ENCODE data around the gene NFATC1. TPM values are rescaled to one million over a fixed set of nuclear protein-coding genes. Genes with fewer than 3 reads are reported as not detected.

NFATC1 gene
- total RNA-seq, 4 donors from 2014 or later: 13.9 to 24.3 (median 16.7) TPM

DNA sequence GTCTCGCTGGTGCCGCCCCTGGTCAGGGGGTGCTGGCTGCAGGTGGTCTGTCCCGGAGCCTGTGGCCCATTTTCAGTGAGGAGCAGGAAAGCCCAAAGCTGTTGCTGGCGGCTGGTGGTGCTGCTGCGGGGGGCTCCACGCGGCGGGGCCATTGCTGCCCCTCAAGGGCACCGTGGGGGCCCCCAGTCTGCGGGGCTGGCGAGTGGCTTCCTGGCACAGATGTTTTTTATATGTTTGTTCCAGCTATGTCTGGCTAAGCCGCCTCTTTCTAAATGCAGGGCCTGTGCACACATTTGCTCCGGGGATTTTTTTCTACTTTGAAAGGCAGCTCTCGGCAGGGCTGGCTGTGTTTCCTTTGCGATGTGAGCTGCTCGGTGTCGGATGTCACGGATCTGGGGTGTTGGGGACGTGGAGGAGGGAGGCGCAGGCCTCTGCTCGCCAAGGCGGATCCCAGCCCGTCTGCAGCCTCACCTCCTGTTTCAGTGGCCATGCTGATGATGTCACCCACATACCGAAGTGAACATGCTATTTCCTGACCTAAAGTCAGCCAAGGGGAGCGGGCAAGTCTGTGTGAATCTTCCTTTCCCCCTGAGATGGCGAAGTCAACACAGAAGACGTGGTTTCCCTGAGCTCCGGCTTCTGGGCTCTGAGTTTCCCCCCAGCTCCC lies 171.9 kb downstream of the NFATC1 start:
- peak overlapping the region; percentile 21 for H3K27ac ChIP-seq
- peaks cover 12% of the 10 kb centered on the region for H3K4me1 ChIP-seq
- peak; percentile 54 to 76 for DNase-seq (ENCODE audit: low spot score in 2 of 2)
- H3K9me3 ChIP-seq: no peaks in the 10 kb centered on the region
- WGBS: 21% methylated on average over 24 of the region's 28 CpGs
- TF ChIP-seq, protein P1, sequence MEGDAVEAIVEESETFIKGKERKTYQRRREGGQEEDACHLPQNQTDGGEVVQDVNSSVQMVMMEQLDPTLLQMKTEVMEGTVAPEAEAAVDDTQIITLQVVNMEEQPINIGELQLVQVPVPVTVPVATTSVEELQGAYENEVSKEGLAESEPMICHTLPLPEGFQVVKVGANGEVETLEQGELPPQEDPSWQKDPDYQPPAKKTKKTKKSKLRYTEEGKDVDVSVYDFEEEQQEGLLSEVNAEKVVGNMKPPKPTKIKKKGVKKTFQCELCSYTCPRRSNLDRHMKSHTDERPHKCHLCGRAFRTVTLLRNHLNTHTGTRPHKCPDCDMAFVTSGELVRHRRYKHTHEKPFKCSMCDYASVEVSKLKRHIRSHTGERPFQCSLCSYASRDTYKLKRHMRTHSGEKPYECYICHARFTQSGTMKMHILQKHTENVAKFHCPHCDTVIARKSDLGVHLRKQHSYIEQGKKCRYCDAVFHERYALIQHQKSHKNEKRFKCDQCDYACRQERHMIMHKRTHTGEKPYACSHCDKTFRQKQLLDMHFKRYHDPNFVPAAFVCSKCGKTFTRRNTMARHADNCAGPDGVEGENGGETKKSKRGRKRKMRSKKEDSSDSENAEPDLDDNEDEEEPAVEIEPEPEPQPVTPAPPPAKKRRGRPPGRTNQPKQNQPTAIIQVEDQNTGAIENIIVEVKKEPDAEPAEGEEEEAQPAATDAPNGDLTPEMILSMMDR (IDR thresholded peaks at IDR 0.05): no peak
- no peak for TF ChIP-seq POLR2AphosphoS5 (IDR thresholded peaks at IDR 0.05)
- TF ChIP-seq POLR2A (IDR thresholded peaks at IDR 0.05): no peak
- TF ChIP-seq EP300 (IDR thresholded peaks at IDR 0.05): no peak
- H3K36me3 ChIP-seq: no peaks in the 10 kb centered on the region
- H3K4me3 ChIP-seq: no peak overlapping the region
- no peaks in the 10 kb centered on the region for H3K27me3 ChIP-seq

GRCh38 chr18:79568543-79569205 lies 172.9 kb downstream of the NFATC1 start:
- Histone ChIP-seq H3K9me3 (peaks cover 9% of the 10 kb centered on the region), H3K27ac (no peak overlapping the region), H3K4me3 (no peak overlapping the region), H3K27me3 (no peaks in the 10 kb centered on the region), H3K4me1 (peaks cover 12% of the 10 kb centered on the region), H3K36me3 (no peaks in the 10 kb centered on the region)
- peak; percentile 35 to 53 for DNase-seq (ENCODE audit: low spot score in 2 of 2)
- 63% methylated on average over 10 of the region's 13 CpGs for WGBS
- TF ChIP-seq, protein P1 (IDR thresholded peaks at IDR 0.05): no peak
- no peak for TF ChIP-seq POLR2A (IDR thresholded peaks at IDR 0.05)
- no peak for TF ChIP-seq POLR2AphosphoS5 (IDR thresholded peaks at IDR 0.05)
- TF ChIP-seq EP300 (IDR thresholded peaks at IDR 0.05): no peak

DNA sequence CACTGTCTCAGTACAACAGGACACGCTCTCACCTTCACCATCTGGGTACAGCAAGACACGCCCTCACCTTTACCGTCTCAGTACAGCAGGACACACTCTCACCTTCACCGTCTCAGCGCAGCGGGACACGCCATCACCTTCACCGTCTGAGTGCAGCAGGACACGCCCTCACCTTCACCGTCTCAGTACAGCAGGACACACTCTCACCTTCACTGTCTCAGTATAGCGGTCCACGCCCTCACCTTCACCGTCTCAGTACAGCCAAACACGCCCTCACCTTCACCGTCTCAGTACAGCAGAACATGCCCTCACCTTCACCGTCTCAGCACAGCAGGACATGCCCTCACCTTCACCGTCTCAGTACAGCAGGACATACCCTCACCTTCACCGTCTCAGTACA lies 174.0 kb downstream of the NFATC1 start:
- Histone ChIP-seq H3K4me3 (no peak overlapping the region), H3K27ac (no peak overlapping the region), H3K9me3 (peaks cover 13% of the 10 kb centered on the region), H3K27me3 (no peaks in the 10 kb centered on the region), H3K36me3 (no peaks in the 10 kb centered on the region), H3K4me1 (peaks cover 12% of the 10 kb centered on the region)
- 80% methylated on average over 18 of the region's 18 CpGs for WGBS
- DNase-seq (ENCODE audit: low spot score in 2 of 2): peak; percentile 63 to 68
- TF ChIP-seq POLR2A (IDR thresholded peaks at IDR 0.05) (no peak), EP300 (IDR thresholded peaks at IDR 0.05) (no peak), POLR2AphosphoS5 (IDR thresholded peaks at IDR 0.05) (no peak)
- TF ChIP-seq, protein P1 (IDR thresholded peaks at IDR 0.05): no peak

- Histone ChIP-seq H3K4me1 (peaks cover 19% of the 10 kb centered on the region), H3K27me3 (no peaks in the 10 kb centered on the region), H3K27ac (no peak overlapping the region), H3K36me3 (no peaks in the 10 kb centered on the region), H3K9me3 (peaks cover 13% of the 10 kb centered on the region), H3K4me3 (no peak overlapping the region)
- TF ChIP-seq POLR2A (IDR thresholded peaks at IDR 0.05): no peak
- no peak for TF ChIP-seq POLR2AphosphoS5 (IDR thresholded peaks at IDR 0.05)
- TF ChIP-seq EP300 (IDR thresholded peaks at IDR 0.05): no peak
- TF ChIP-seq, protein P1 (IDR thresholded peaks at IDR 0.05): no peak
- peak; percentile 50 to 66 for DNase-seq (ENCODE audit: low spot score in 2 of 2)
- WGBS: 62% methylated on average over 26 of the region's 26 CpGs
These were observed 174.8 kb downstream of the NFATC1 start for GRCh38 chr18:79570266-79571201.

Data from suprapubic skin (tissue), 4 donors.